ENCODE results near the gene TMEM151B. TPM values are rescaled to one million over a fixed set of nuclear protein-coding genes. Genes with fewer than 3 reads are reported as not detected.

TMEM151B gene
- total and polyA plus RNA-seq, 2 of the 13 experiments (the other 11 are each of a cell fraction or from before 2014, with no cell fraction given): not detected

DNA sequence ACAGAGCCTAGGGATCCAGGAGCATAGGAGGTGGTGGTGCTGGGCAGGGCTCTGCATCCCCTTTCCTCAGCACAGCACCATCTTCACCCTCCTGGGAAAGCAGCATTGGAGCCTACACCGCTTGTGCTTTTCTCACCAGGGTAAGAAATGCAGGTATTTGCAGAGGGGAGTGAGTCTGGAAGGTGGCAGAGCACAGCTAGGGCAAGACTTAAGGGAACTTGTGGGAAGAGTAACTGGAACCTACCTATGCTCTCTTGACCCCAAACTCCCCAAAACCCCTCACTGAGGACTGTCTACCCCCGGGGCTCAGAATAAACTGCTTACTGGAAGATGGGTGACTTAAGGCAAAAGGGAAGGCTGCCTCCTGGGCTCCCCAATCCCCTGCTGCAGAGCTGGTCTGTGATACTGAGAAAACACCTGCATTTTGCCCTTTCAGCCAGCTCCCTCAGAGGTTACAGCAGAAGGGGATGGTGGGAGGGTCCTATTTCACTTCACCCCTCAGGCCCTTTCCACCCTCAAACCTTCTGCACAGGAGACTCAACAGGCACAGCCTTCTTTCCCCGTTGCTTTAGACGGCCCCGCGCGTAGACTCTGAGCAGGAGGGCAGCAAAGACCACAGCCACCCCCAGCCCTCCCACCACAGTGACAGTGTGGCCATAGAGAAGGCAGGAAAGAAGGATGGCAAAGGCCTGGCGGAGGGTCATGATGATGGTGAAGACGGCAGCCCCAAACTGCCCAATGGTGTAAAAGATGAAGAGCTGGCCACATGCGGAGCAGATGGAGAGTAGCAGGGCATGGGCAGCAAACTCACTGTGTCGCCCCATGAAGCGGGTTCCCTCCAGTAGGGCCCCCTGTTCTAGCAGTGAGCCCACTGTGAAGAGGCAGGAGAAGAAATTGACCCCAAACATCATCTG, 15.8 kb upstream of the TMEM151B start (continued):
- no peak for TF ChIP-seq MIER2 (CRISPR knock-in tag; IDR thresholded peaks at IDR 0.05)
- TF ChIP-seq BCL6 (CRISPR knock-in tag; IDR thresholded peaks at IDR 0.05): no peak
- peak; percentile 73 for TF ChIP-seq POLR2G (IDR thresholded peaks at IDR 0.05; ENCODE audit: low read depth, low read length)
- TF ChIP-seq ZNF749 (CRISPR knock-in tag; IDR thresholded peaks at IDR 0.05; ENCODE audit: borderline replicate concordance): no peak
- TF ChIP-seq HDAC1 (CRISPR knock-in tag; IDR thresholded peaks at IDR 0.05): no peak
- peak; percentile 47; the same call in 1 of the 2 replicates for TF ChIP-seq PAF1 (CRISPR knock-in tag; IDR thresholded peaks at IDR 0.05)
- no peak for TF ChIP-seq SRSF4 (IDR thresholded peaks at IDR 0.05; ENCODE audit: low read depth, low read length, poor library complexity, severe bottlenecking)
- peak; percentile 15 for TF ChIP-seq JARID2 (CRISPR knock-in tag; IDR thresholded peaks at IDR 0.05; ENCODE audit: insufficient replicate concordance)
- no peak for TF ChIP-seq KDM3A (CRISPR knock-in tag; IDR thresholded peaks at IDR 0.05; ENCODE audit: low read depth)
- peak; percentile 21; the same call in 1 of the 2 replicates for TF ChIP-seq GATA4 (IDR thresholded peaks at IDR 0.05; ENCODE audit: borderline replicate concordance, low read depth)
- TF ChIP-seq, protein P1, sequence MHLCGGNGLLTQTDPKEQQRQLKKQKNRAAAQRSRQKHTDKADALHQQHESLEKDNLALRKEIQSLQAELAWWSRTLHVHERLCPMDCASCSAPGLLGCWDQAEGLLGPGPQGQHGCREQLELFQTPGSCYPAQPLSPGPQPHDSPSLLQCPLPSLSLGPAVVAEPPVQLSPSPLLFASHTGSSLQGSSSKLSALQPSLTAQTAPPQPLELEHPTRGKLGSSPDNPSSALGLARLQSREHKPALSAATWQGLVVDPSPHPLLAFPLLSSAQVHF (CRISPR knock-in tag; IDR thresholded peaks at IDR 0.05): no peak
- no peak for TF ChIP-seq GABPA (IDR thresholded peaks at IDR 0.05; ENCODE audit: low read depth, low read length)
- no peak for TF ChIP-seq GABPA (CRISPR knock-in tag; IDR thresholded peaks at IDR 0.05; ENCODE audit: low read depth)
- TF ChIP-seq FOXK2 (IDR thresholded peaks at IDR 0.05): no peak
- TF ChIP-seq, protein P2, sequence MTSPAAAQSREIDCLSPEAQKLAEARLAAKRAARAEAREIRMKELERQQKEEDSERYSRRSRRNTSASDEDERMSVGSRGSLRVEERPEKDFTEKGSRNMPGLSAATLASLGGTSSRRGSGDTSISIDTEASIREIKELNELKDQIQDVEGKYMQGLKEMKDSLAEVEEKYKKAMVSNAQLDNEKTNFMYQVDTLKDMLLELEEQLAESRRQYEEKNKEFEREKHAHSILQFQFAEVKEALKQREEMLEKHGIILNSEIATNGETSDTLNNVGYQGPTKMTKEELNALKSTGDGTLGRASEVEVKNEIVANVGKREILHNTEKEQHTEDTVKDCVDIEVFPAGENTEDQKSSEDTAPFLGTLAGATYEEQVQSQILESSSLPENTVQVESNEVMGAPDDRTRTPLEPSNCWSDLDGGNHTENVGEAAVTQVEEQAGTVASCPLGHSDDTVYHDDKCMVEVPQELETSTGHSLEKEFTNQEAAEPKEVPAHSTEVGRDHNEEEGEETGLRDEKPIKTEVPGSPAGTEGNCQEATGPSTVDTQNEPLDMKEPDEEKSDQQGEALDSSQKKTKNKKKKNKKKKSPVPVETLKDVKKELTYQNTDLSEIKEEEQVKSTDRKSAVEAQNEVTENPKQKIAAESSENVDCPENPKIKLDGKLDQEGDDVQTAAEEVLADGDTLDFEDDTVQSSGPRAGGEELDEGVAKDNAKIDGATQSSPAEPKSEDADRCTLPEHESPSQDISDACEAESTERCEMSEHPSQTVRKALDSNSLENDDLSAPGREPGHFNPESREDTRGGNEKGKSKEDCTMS (CRISPR knock-in tag; conservative IDR thresholded peaks at IDR 0.05): no peak
- TF ChIP-seq, protein P3, sequence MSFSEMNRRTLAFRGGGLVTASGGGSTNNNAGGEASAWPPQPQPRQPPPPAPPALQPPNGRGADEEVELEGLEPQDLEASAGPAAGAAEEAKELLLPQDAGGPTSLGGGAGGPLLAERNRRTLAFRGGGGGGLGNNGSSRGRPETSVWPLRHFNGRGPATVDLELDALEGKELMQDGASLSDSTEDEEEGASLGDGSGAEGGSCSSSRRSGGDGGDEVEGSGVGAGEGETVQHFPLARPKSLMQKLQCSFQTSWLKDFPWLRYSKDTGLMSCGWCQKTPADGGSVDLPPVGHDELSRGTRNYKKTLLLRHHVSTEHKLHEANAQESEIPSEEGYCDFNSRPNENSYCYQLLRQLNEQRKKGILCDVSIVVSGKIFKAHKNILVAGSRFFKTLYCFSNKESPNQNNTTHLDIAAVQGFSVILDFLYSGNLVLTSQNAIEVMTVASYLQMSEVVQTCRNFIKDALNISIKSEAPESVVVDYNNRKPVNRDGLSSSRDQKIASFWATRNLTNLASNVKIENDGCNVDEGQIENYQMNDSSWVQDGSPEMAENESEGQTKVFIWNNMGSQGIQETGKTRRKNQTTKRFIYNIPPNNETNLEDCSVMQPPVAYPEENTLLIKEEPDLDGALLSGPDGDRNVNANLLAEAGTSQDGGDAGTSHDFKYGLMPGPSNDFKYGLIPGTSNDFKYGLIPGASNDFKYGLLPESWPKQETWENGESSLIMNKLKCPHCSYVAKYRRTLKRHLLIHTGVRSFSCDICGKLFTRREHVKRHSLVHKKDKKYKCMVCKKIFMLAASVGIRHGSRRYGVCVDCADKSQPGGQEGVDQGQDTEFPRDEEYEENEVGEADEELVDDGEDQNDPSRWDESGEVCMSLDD (CRISPR knock-in tag; IDR thresholded peaks at IDR 0.05; ENCODE audit: borderline replicate concordance): no peak
- TF ChIP-seq, protein P4, sequence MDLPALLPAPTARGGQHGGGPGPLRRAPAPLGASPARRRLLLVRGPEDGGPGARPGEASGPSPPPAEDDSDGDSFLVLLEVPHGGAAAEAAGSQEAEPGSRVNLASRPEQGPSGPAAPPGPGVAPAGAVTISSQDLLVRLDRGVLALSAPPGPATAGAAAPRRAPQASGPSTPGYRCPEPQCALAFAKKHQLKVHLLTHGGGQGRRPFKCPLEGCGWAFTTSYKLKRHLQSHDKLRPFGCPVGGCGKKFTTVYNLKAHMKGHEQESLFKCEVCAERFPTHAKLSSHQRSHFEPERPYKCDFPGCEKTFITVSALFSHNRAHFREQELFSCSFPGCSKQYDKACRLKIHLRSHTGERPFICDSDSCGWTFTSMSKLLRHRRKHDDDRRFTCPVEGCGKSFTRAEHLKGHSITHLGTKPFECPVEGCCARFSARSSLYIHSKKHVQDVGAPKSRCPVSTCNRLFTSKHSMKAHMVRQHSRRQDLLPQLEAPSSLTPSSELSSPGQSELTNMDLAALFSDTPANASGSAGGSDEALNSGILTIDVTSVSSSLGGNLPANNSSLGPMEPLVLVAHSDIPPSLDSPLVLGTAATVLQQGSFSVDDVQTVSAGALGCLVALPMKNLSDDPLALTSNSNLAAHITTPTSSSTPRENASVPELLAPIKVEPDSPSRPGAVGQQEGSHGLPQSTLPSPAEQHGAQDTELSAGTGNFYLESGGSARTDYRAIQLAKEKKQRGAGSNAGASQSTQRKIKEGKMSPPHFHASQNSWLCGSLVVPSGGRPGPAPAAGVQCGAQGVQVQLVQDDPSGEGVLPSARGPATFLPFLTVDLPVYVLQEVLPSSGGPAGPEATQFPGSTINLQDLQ (CRISPR knock-in tag; IDR thresholded peaks at IDR 0.05): no peak
- TF ChIP-seq SATB2 (CRISPR knock-in tag; IDR thresholded peaks at IDR 0.05): no peak
- TF ChIP-seq ZNF724P (CRISPR knock-in tag; IDR thresholded peaks at IDR 0.05; ENCODE audit: borderline replicate concordance): no peak
- TF ChIP-seq, protein P5, sequence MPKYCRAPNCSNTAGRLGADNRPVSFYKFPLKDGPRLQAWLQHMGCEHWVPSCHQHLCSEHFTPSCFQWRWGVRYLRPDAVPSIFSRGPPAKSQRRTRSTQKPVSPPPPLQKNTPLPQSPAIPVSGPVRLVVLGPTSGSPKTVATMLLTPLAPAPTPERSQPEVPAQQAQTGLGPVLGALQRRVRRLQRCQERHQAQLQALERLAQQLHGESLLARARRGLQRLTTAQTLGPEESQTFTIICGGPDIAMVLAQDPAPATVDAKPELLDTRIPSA (CRISPR knock-in tag; IDR thresholded peaks at IDR 0.05; ENCODE audit: borderline replicate concordance): no peak

Data from HepG2 (cell line).